GM12878 (cell line): ENCODE results near the gene THADA. TPM values are rescaled to one million over a fixed set of nuclear protein-coding genes. Genes with fewer than 3 reads are reported as not detected.

Experiments used
- ATAC-seq: fragments of 200-7000 bp; cut with Tn5 transposase; 3 replicates; pipeline ENCODE4 v1.9.1; 2020; ENCODE audit warnings: mild to moderate bottlenecking, moderate library complexity
- BruUV-seq: library from RNA; stranded (reverse); fragments of 400-500 nt; replicated peaks from 2 replicates; lab custom pipeline; 2021; lab: Mats Ljungman, UMichigan
- CTCF ChIA-PET: fragments of 300-600 bp; sonication (Branson Sonifier 250); formaldehyde crosslinking; extraction: SDS; loops from one replicate; lab custom pipeline; 2021; ENCODE audit warnings: inconsistent platforms; lab: Yijun Ruan, JAX
- POLR2A ChIA-PET: fragments of 350-600 bp; formaldehyde crosslinking; extraction: SDS; loops from one replicate; lab custom pipeline; 2021; ENCODE audit warnings: inconsistent platforms; lab: Charles Lee
- RAD21 ChIA-PET: fragments of 300-600 bp; sonication (Branson Sonifier 250); formaldehyde crosslinking; loops from one replicate; lab custom pipeline; 2023; ENCODE audit warnings: antibody characterized with exemption; ENCODE audit not compliant: unreplicated experiment; lab: Charles Lee
- SMC1A ChIA-PET: fragments of 300-600 bp; sonication (Branson Sonifier 250); formaldehyde crosslinking; loops from one replicate; lab custom pipeline; 2023; ENCODE audit not compliant: unreplicated experiment, uncharacterized antibody; lab: Charles Lee
- DNase-seq: peaks from one replicate; pipeline ENCODE4 v3.0.0-alpha.2; 2011; ENCODE audit warnings: low read depth, low spot score
- FAIRE-seq: peaks from 3 replicates; lab custom pipeline; 2011; peaks lifted over from hg19 to GRCh38; lab: Jason Lieb, UNC
- H2AFZ ChIP-seq: 2 replicates; pipeline ENCODE4 v1.6.0; 2011; ENCODE audit warnings: low read depth, low read length, control low read depth; ENCODE audit not compliant: control insufficient read depth
- H3K27ac ChIP-seq: 2 replicates; pipeline ENCODE4 v1.5.1; 2011; ENCODE audit warnings: control low read depth; ENCODE audit not compliant: control insufficient read depth, insufficient read depth
- H3K27me3 ChIP-seq, 2 experiments: replicated peaks in 1 of 2; 2 replicates each; pipeline versions ENCODE4 v1.6.0 to v1.6.1; 2011; ENCODE audit warnings: low read length in 1 of 2; ENCODE audit not compliant: control insufficient read depth in 2 of 2, insufficient read depth in 2 of 2
- H3K36me3 ChIP-seq, 2 experiments: 2 replicates each; pipeline ENCODE4 v1.5.1; 2011; ENCODE audit warnings: low read length in 1 of 2; ENCODE audit not compliant: control insufficient read depth in 2 of 2, insufficient read depth in 2 of 2
- H3K4me1 ChIP-seq: 2 replicates; pipeline ENCODE4 v1.6.1; 2011; ENCODE audit warnings: mild to moderate bottlenecking, low read length, moderate library complexity, mixed read lengths; ENCODE audit not compliant: control insufficient read depth, insufficient read depth
- H3K4me2 ChIP-seq: 2 replicates; pipeline ENCODE4 v1.6.0; 2011; ENCODE audit warnings: control low read depth; ENCODE audit not compliant: control insufficient read depth, insufficient read depth
- H3K4me3 ChIP-seq: fragments of 200-600 bp; sonication (generic); 2 replicates; pipeline ENCODE4 v1.5.1; 2016
- H3K79me2 ChIP-seq: 2 replicates; pipeline ENCODE4 v1.6.0; 2011; ENCODE audit warnings: low read length; ENCODE audit not compliant: control insufficient read depth, insufficient read depth
- H3K9ac ChIP-seq: 2 replicates; pipeline ENCODE4 v1.8.0; 2011; ENCODE audit warnings: low read length, control low read depth, mixed read lengths; ENCODE audit not compliant: control insufficient read depth, insufficient read depth
- H3K9me3 ChIP-seq: replicated peaks from 3 replicates; pipeline ENCODE4 v1.5.1; 2011; ENCODE audit warnings: mild to moderate bottlenecking, low read length; ENCODE audit not compliant: control insufficient read depth, insufficient read depth
- H4K20me1 ChIP-seq: 2 replicates; pipeline ENCODE4 v1.6.0; 2011; ENCODE audit not compliant: control insufficient read depth, insufficient read depth
- CEBPB ChIP-seq, 2 experiments: fragments of 150-350 bp in 1 of 2; IDR thresholded peaks; 2 replicates each; pipeline ENCODE4 v1.6.1; 2012 to 2014; ENCODE audit warnings: low read depth in 2 of 2, low read length in 2 of 2, borderline replicate concordance in 1 of 2, inconsistent platforms in 1 of 2
- CHD4 ChIP-seq: fragments of 200-600 bp; sonication (generic); IDR thresholded peaks from 2 replicates; pipeline ENCODE4 v1.6.1; 2016; ENCODE audit warnings: mild to moderate bottlenecking
- EP300 ChIP-seq, 2 experiments: fragments of 150-350 bp in 1 of 2; IDR thresholded peaks; 2 replicates each; pipeline ENCODE4 v1.6.1; 2011 to 2012; ENCODE audit warnings: low read depth in 2 of 2, low read length in 2 of 2, borderline replicate concordance in 1 of 2, improper control_type of control experiment in 1 of 2, inconsistent platforms in 1 of 2; ENCODE audit not compliant: control insufficient read depth in 1 of 2
- HDAC2 ChIP-seq: fragments of 200-600 bp; sonication (generic); IDR thresholded peaks from 2 replicates; pipeline ENCODE4 v1.6.1; 2017
- MEF2A ChIP-seq: IDR thresholded peaks from 2 replicates; pipeline ENCODE4 v1.6.1; 2011; ENCODE audit warnings: low read depth, mild to moderate bottlenecking, low read length, moderate library complexity; ENCODE audit not compliant: insufficient read depth
- NFXL1 ChIP-seq: fragments of 450-650 bp; IDR thresholded peaks from 2 replicates; pipeline ENCODE4 v1.6.1; 2017; ENCODE audit warnings: antibody characterized with exemption, mild to moderate bottlenecking, borderline replicate concordance
- POLR2AphosphoS5 ChIP-seq: IDR thresholded peaks from 2 replicates; pipeline ENCODE4 v1.6.1; 2011; ENCODE audit warnings: mild to moderate bottlenecking, low read length, inconsistent platforms
- RELA ChIP-seq: fragments of 450-650 bp; IDR thresholded peaks from 2 replicates; pipeline ENCODE4 v1.8.0; 2014; ENCODE audit warnings: borderline replicate concordance; ENCODE audit not compliant: partially characterized antibody
- RUNX3 ChIP-seq: IDR thresholded peaks from 2 replicates; pipeline ENCODE4 v1.6.1; 2012; ENCODE audit warnings: low read length, inconsistent platforms
- SMC3 ChIP-seq: IDR thresholded peaks from 2 replicates; pipeline ENCODE4 v1.6.1; 2011; ENCODE audit warnings: low read length, improper control_type of control experiment, borderline replicate concordance
- SUPT20H ChIP-seq: IDR thresholded peaks from 2 replicates; pipeline ENCODE4 v1.6.1; 2011; ENCODE audit warnings: low read depth, mild to moderate bottlenecking, low read length, moderate library complexity, borderline replicate concordance; ENCODE audit not compliant: control insufficient read depth
- TCF3 ChIP-seq: IDR thresholded peaks from 2 replicates; pipeline ENCODE4 v1.6.1; 2012; ENCODE audit warnings: low read depth, mild to moderate bottlenecking, low read length, borderline replicate concordance; ENCODE audit not compliant: insufficient read depth
- ZNF217 ChIP-seq: fragments of 450-650 bp; IDR thresholded peaks from 2 replicates; pipeline ENCODE4 v1.6.1; 2017; ENCODE audit warnings: antibody characterized with exemption, mild to moderate bottlenecking
- WGBS: methylation state at CpG from one replicate; pipeline ENCODE4 v1.1.6; 2016; ENCODE audit warnings: low lambda C conversion rate; ENCODE audit not compliant: insufficient replicate concordance, insufficient coverage; ENCODE audit errors: missing lambda C conversion rate; 5-methylcytosine and 5-hydroxymethylcytosine counted together
- in situ Hi-C: fragments of 300-500 bp; cut with MboI; formaldehyde crosslinking; loops from 9 replicates; pipeline ENCODE4 v1.14.3; 2018; ENCODE audit warnings: mixed read lengths
- intact Hi-C: fragments of 100-400 bp; cut with micrococcal nuclease; formaldehyde crosslinking; loops from one replicate; pipeline ENCODE4 v1.14.2; 2022; ENCODE audit not compliant: unreplicated experiment
- polyA plus RNA-seq, 11 experiments: library from polyadenylated mRNA; depleted of rRNA in 4 of 11; unstranded in 6 of 11; stranded (reverse) in 5 of 11; fragments of >200 nt; fragmentation: Nextera tagmentation in 4 of 11; fragmentation: Illumina TruSeq in 1 of 11; extraction: Ambion mirVana in 4 of 11; extraction: Trizol in 1 of 11; gene quantifications; 1 replicate in 1 of 11; 2 replicates in 10 of 11; pipeline versions ENCODE4 v1.2.1 to v1.2.3, GENCODE V29; 2011 to 2016; ENCODE audit warnings: inconsistent platforms in 2 of 11, missing spikeins in 2 of 11, low read depth in 1 of 11
- total RNA-seq, 4 experiments: library from RNA; depleted of rRNA in 3 of 4; stranded (reverse); fragments of >200 nt in 3 of 4; fragmentation: Illumina TruSeq in 1 of 4; extraction: Trizol in 1 of 4; gene quantifications; 2 replicates each; pipeline versions ENCODE4 v1.2.1 to v1.2.3, GENCODE V29; 2013 to 2021
- TF ChIP-seq, protein P1 (sequence below): fragments of 450-650 bp; IDR thresholded peaks from 2 replicates; pipeline ENCODE4 v1.6.1; 2017; ENCODE audit warnings: low read depth, mild to moderate bottlenecking, moderate library complexity
- TF ChIP-seq, protein P2 (sequence below): fragments of 450-650 bp; IDR thresholded peaks from 2 replicates; pipeline ENCODE4 v1.6.1; 2016; ENCODE audit warnings: mild to moderate bottlenecking, moderate library complexity, borderline replicate concordance
- TF ChIP-seq, protein P3 (sequence below): fragments of 450-650 bp; IDR thresholded peaks from 2 replicates; pipeline ENCODE4 v1.6.1; 2014; ENCODE audit warnings: mild to moderate bottlenecking

The THADA gene
- total and polyA plus RNA-seq, 10 of the 15 experiments (the other 5 are each of a cell fraction or from before 2014, with no cell fraction given): 14.6 to 33.2 (median 23.2) TPM

DNA sequence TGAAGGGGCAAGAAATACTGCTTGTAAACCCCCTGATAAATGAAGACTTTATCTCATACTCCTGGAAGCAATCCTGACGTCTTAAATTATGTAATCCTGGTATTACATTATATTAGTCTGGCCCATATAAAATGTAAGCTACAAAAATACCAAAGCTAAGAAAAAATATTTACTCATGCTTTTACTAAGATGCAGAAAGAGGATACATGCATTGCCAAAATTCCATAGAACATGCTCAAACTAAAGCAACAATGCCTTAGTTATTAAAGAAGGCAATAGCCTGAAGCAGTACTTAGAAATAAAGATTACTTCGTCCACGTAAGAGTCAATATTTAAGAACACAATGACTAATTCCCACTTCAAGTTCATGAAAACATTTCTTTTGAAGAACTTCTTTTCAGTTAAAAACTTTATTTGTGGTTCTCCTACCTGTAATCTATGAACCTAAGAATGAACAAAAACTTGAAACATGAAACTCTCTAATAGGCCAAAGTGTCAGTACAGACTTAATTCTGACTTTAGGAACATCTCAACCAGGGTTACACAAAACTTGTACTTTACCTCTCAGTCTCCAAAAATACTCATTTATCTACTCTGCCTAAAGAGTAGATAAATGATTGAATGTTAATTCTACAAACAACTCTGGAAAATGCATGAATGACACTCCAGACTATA lies 117.3 kb downstream of the THADA start:
- no peak for DNase-seq
- Histone ChIP-seq H3K4me1 (peaks cover 25% of the 10 kb centered on the region), H3K9me3 (no peaks in the 10 kb centered on the region), H3K9ac (no peak overlapping the region), H4K20me1 (no peaks in the 10 kb centered on the region), H3K4me3 (no peak overlapping the region), H3K4me2 (peak overlapping the region; percentile 7; the same call in 1 of the 2 replicates), H3K27ac (peak overlapping the region; percentile 2; the same call in 1 of the 2 replicates), H2AFZ (no peak overlapping the region), H3K36me3 (peaks cover 2 to 4% of the 10 kb centered on the region in 2 experiments; a peak in 3 of 4 replicates), H3K79me2 (no peaks in the 10 kb centered on the region), H3K27me3 (no peaks in the 10 kb centered on the region)
- SMC1A ChIA-PET: interaction anchor here (0.5 to 7.7 kb wide), 17 partner anchors 11 to 530 kb away, joined by 3 to 108 read pairs (median 5); no protein-coding TSS in a partner anchor
- ATAC-seq: peak; percentile 56
- CTCF ChIA-PET: interaction anchor here (0.6 to 4.7 kb wide), 8 partner anchors 16 to 531 kb away, joined by 3 to 38 read pairs (median 5); no protein-coding TSS in a partner anchor
- in situ Hi-C loops (no loop called here), intact Hi-C loops (loop anchor here (1.0 kb wide), 1 partner anchor 52 kb away; no protein-coding TSS in a partner anchor)
- no TSS peak for BruUV-seq
- no peak for FAIRE-seq
- RAD21 ChIA-PET: interaction anchor here (0.6 to 6.1 kb wide), 12 partner anchors 13 to 313 kb away, joined by 3 to 125 read pairs (median 10); no protein-coding TSS in a partner anchor
- WGBS: 20% methylated on average over 3 of the region's 3 CpGs
- POLR2A ChIA-PET: interaction anchor here (1.4 to 3.0 kb wide), 2 partner anchors 19 to 42 kb away, joined by 3 to 11 read pairs; no protein-coding TSS in a partner anchor
- TF ChIP-seq EP300 (IDR thresholded peaks at IDR 0.05; ENCODE audit: borderline replicate concordance in 1 of 2, control insufficient read depth in 1 of 2, low read depth in 2 of 2, low read length in 2 of 2): peak; percentile 34 to 47; a peak in 1 of 4 replicates
- no peak for TF ChIP-seq HDAC2
- no peak for TF ChIP-seq POLR2AphosphoS5
- no peak for TF ChIP-seq SMC3
- no peak for TF ChIP-seq TCF3
- TF ChIP-seq, protein P1, sequence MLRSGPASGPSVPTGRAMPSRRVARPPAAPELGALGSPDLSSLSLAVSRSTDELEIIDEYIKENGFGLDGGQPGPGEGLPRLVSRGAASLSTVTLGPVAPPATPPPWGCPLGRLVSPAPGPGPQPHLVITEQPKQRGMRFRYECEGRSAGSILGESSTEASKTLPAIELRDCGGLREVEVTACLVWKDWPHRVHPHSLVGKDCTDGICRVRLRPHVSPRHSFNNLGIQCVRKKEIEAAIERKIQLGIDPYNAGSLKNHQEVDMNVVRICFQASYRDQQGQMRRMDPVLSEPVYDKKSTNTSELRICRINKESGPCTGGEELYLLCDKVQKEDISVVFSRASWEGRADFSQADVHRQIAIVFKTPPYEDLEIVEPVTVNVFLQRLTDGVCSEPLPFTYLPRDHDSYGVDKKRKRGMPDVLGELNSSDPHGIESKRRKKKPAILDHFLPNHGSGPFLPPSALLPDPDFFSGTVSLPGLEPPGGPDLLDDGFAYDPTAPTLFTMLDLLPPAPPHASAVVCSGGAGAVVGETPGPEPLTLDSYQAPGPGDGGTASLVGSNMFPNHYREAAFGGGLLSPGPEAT: peak; percentile 33; the same call in 1 of the 2 replicates
- no peak for TF ChIP-seq MEF2A
- no peak for TF ChIP-seq CHD4
- TF ChIP-seq NFXL1: no peak
- no peak for TF ChIP-seq CEBPB (IDR thresholded peaks at IDR 0.05; ENCODE audit: borderline replicate concordance in 1 of 2, low read depth in 2 of 2, low read length in 2 of 2)
- TF ChIP-seq, protein P2, sequence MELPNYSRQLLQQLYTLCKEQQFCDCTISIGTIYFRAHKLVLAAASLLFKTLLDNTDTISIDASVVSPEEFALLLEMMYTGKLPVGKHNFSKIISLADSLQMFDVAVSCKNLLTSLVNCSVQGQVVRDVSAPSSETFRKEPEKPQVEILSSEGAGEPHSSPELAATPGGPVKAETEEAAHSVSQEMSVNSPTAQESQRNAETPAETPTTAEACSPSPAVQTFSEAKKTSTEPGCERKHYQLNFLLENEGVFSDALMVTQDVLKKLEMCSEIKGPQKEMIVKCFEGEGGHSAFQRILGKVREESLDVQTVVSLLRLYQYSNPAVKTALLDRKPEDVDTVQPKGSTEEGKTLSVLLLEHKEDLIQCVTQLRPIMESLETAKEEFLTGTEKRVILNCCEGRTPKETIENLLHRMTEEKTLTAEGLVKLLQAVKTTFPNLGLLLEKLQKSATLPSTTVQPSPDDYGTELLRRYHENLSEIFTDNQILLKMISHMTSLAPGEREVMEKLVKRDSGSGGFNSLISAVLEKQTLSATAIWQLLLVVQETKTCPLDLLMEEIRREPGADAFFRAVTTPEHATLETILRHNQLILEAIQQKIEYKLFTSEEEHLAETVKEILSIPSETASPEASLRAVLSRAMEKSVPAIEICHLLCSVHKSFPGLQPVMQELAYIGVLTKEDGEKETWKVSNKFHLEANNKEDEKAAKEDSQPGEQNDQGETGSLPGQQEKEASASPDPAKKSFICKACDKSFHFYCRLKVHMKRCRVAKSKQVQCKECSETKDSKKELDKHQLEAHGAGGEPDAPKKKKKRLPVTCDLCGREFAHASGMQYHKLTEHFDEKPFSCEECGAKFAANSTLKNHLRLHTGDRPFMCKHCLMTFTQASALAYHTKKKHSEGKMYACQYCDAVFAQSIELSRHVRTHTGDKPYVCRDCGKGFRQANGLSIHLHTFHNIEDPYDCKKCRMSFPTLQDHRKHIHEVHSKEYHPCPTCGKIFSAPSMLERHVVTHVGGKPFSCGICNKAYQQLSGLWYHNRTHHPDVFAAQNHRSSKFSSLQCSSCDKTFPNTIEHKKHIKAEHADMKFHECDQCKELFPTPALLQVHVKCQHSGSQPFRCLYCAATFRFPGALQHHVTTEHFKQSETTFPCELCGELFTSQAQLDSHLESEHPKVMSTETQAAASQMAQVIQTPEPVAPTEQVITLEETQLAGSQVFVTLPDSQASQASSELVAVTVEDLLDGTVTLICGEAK: peak; percentile 89; the same call in 1 of the 2 replicates
- TF ChIP-seq, protein P3, sequence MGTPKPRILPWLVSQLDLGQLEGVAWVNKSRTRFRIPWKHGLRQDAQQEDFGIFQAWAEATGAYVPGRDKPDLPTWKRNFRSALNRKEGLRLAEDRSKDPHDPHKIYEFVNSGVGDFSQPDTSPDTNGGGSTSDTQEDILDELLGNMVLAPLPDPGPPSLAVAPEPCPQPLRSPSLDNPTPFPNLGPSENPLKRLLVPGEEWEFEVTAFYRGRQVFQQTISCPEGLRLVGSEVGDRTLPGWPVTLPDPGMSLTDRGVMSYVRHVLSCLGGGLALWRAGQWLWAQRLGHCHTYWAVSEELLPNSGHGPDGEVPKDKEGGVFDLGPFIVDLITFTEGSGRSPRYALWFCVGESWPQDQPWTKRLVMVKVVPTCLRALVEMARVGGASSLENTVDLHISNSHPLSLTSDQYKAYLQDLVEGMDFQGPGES: no peak
- TF ChIP-seq SUPT20H: no peak
- peak; percentile 58; the same call in 1 of the 2 replicates for TF ChIP-seq ZNF217
- no peak for TF ChIP-seq RELA
- TF ChIP-seq RUNX3: peak; percentile 65
